ENCODE results near the gene CRTC1. TPM values are rescaled to one million over a fixed set of nuclear protein-coding genes. Genes with fewer than 3 reads are reported as not detected.

Gene CRTC1
- total and polyA plus RNA-seq, 2 experiments from 2014 or later: 2.5 to 4.8 TPM

DNA sequence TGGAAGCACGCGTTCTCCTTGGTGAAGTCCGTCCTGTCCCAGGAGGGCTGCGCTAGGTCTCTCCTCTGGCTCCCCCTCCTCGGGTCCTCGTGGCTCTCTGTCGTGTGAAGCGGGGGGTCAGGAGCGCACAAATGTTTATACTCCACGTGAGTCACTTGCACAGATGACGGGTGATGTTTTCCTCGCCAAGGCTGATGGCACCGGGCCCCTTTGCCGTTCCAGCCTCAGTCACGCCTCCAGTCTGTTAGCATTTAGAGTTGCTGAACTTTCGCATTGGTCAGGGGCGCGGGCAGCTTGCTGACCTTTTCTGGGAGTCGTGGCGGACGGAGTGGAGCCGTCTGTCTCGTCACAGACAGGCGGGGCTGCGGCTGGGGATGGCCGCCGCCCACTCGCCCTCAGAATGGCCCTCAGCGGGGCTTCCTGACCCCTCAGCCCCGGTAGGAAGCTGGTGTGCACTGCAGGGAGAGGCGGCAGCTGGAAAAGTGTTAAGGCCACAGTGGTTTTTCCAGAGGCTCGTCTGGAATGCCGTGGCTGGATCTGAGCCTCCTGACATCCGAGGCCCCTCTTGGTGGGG, 32.9 kb upstream of the CRTC1 start:
- Histone ChIP-seq H3K27me3 (no peaks in the 10 kb centered on the region), H3K9me2 (replicated peaks; ENCODE audit: insufficient read depth) (no peaks in the 10 kb centered on the region), H3K79me2 (peaks cover 11% of the 10 kb centered on the region), H3K9me3 (ENCODE audit: low read depth) (no peaks in the 10 kb centered on the region), H3K4me3 (no peak overlapping the region), H2AFZ (no peak overlapping the region), H3K27ac (peak overlapping the region; percentile 62), H4K20me1 (ENCODE audit: insufficient read depth, poor library complexity, severe bottlenecking) (peaks cover 3% of the 10 kb centered on the region), H3K4me2 (peak overlapping the region; percentile 53), H3K4me1 (ENCODE audit: insufficient read depth) (peaks cover 22% of the 10 kb centered on the region), H3K36me3 (replicated peaks; ENCODE audit: insufficient read depth, low read depth) (no peaks in the 10 kb centered on the region)
- no peak for TF ChIP-seq EZH2phosphoT487 (IDR thresholded peaks at IDR 0.05; ENCODE audit: low read depth, severe bottlenecking, unreplicated experiment)
- 46% methylated on average over 34 of the region's 34 CpGs for WGBS (ENCODE audit: low lambda C conversion rate, missing lambda C conversion rate)
- DNase-seq (ENCODE audit: low spot score): no peak

DNA sequence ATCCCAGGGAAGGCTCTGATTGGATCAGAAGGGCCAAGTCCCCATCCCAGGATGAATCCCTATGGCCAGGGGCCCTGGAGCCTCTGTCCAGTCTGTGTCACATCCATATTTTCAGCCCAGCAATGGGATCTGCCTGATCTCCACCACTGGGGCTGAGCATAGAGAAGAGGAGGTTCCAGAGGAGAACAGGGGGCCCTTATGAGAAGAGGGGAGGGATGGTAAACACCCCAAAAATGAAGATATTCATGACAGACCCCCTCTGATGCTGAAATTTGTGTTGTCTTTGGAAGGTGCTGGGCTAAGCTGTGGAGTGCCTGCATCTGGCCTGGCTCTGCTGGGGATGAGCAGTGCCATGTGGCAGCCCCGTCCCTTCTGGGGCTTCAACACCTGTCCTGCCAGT, 32.2 kb upstream of the CRTC1 start:
- Histone ChIP-seq H3K36me3 (replicated peaks; ENCODE audit: insufficient read depth, low read depth) (no peaks in the 10 kb centered on the region), H3K4me1 (ENCODE audit: insufficient read depth) (peaks cover 22% of the 10 kb centered on the region), H3K4me2 (no peak overlapping the region), H3K9me3 (ENCODE audit: low read depth) (no peaks in the 10 kb centered on the region), H2AFZ (no peak overlapping the region), H3K27me3 (no peaks in the 10 kb centered on the region), H3K9me2 (replicated peaks; ENCODE audit: insufficient read depth) (no peaks in the 10 kb centered on the region), H3K27ac (peak overlapping the region; percentile 62), H3K79me2 (peaks cover 5% of the 10 kb centered on the region), H3K4me3 (no peak overlapping the region), H4K20me1 (ENCODE audit: insufficient read depth, poor library complexity, severe bottlenecking) (peaks cover 3% of the 10 kb centered on the region)
- no peak for TF ChIP-seq EZH2 (IDR thresholded peaks at IDR 0.05; ENCODE audit: borderline replicate concordance)
- no peak for DNase-seq (ENCODE audit: low spot score)
- WGBS (ENCODE audit: low lambda C conversion rate, missing lambda C conversion rate): 90% methylated on average over 1 of the region's 1 CpG

DNA sequence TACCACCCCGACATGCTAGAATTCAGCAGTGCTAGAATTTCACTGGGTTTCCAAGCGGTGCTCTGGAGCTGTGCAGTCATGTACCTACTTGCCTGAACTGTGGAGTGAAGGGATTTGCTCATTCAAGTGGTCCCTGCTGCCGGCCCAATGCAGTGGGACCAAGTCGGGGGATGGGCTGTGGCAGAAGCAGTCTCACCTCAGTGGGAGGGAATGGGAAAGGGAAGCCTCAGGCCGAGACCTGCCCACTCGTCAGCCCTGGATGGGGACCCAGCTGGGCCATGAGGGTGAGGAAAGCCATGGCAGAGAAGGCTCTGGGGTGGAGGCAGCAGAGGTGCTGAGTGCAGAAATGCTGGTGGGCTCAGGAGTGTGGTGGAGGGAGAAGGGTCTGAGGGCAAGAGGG, 31.7 kb upstream of the CRTC1 start:
- no peaks in the 10 kb centered on the region for H3K9me2 ChIP-seq (replicated peaks; ENCODE audit: insufficient read depth)
- H3K27ac ChIP-seq: no peak overlapping the region
- H3K4me2 ChIP-seq: no peak overlapping the region
- no peaks in the 10 kb centered on the region for H3K9me3 ChIP-seq (ENCODE audit: low read depth)
- H3K4me3 ChIP-seq: no peak overlapping the region
- H4K20me1 ChIP-seq (ENCODE audit: insufficient read depth, poor library complexity, severe bottlenecking): peaks cover 3% of the 10 kb centered on the region
- H3K79me2 ChIP-seq: peaks cover 3% of the 10 kb centered on the region
- no peaks in the 10 kb centered on the region for H3K36me3 ChIP-seq (replicated peaks; ENCODE audit: insufficient read depth, low read depth)
- H3K4me1 ChIP-seq (ENCODE audit: insufficient read depth): peaks cover 22% of the 10 kb centered on the region
- no peak for DNase-seq (ENCODE audit: low spot score)
- no peaks in the 10 kb centered on the region for H3K27me3 ChIP-seq
- no peak overlapping the region for H2AFZ ChIP-seq
- TF ChIP-seq EZH2phosphoT487 (IDR thresholded peaks at IDR 0.05; ENCODE audit: low read depth, severe bottlenecking, unreplicated experiment) (no peak), EZH2 (IDR thresholded peaks at IDR 0.05; ENCODE audit: borderline replicate concordance) (no peak), CTCF (IDR thresholded peaks at IDR 0.05; ENCODE audit: poor library complexity) (no peak)
- 87% methylated on average over 6 of the region's 6 CpGs for WGBS (ENCODE audit: low lambda C conversion rate, missing lambda C conversion rate)

- H3K4me1 ChIP-seq (ENCODE audit: insufficient read depth): peaks cover 18% of the 10 kb centered on the region
- no peaks in the 10 kb centered on the region for H3K79me2 ChIP-seq
- no peak for DNase-seq (ENCODE audit: low spot score)
- H3K9me2 ChIP-seq (replicated peaks; ENCODE audit: insufficient read depth): no peaks in the 10 kb centered on the region
- H2AFZ ChIP-seq: no peak overlapping the region
- H3K4me2 ChIP-seq: no peak overlapping the region
- H3K9me3 ChIP-seq (ENCODE audit: low read depth): no peaks in the 10 kb centered on the region
- H3K27ac ChIP-seq: no peak overlapping the region
- no peaks in the 10 kb centered on the region for H4K20me1 ChIP-seq (ENCODE audit: insufficient read depth, poor library complexity, severe bottlenecking)
- no peak for TF ChIP-seq EZH2phosphoT487 (IDR thresholded peaks at IDR 0.05; ENCODE audit: low read depth, severe bottlenecking, unreplicated experiment)
- TF ChIP-seq CTCF (IDR thresholded peaks at IDR 0.05; ENCODE audit: poor library complexity): no peak
- no peak for TF ChIP-seq EZH2 (IDR thresholded peaks at IDR 0.05; ENCODE audit: borderline replicate concordance)
- 100% methylated on average over 1 of the region's 1 CpG for whole genome bisulfite sequencing (ENCODE audit: low lambda C conversion rate, missing lambda C conversion rate)
- no peaks in the 10 kb centered on the region for H3K36me3 ChIP-seq (replicated peaks; ENCODE audit: insufficient read depth, low read depth)
- H3K4me3 ChIP-seq: no peak overlapping the region
- H3K27me3 ChIP-seq: no peaks in the 10 kb centered on the region
Measured at GRCh38 chr19:18653853-18654252, 29.6 kb upstream of the CRTC1 start.
